Mucosa of stomach (tissue), 1 donor: ENCODE data around the gene LMX1A.

Experiments
- H3K27me3 ChIP-seq: one replicate; pipeline ENCODE4 v1.7.0; 2013; ENCODE audit warnings: mild to moderate bottlenecking, low read length; ENCODE audit not compliant: control insufficient read depth, insufficient read depth
- H3K36me3 ChIP-seq: one replicate; pipeline ENCODE4 v1.7.0; 2013; ENCODE audit warnings: low read length; ENCODE audit not compliant: control insufficient read depth, insufficient read depth
- H3K4me1 ChIP-seq: one replicate; pipeline ENCODE4 v1.7.0; 2013; ENCODE audit warnings: mild to moderate bottlenecking, low read length; ENCODE audit not compliant: control insufficient read depth, insufficient read depth
- H3K4me3 ChIP-seq: one replicate; pipeline ENCODE4 v1.7.0; 2013; ENCODE audit warnings: low read length
- H3K9ac ChIP-seq: one replicate; pipeline ENCODE4 v1.7.0; 2013; ENCODE audit warnings: mild to moderate bottlenecking, low read length, moderate library complexity
- H3K9me3 ChIP-seq: one replicate; pipeline ENCODE4 v1.7.0; 2013; ENCODE audit warnings: mild to moderate bottlenecking, low read length, moderate library complexity; ENCODE audit not compliant: control insufficient read depth
- donor health status: Pancreatic carcinoma.

The LMX1A gene

DNA sequence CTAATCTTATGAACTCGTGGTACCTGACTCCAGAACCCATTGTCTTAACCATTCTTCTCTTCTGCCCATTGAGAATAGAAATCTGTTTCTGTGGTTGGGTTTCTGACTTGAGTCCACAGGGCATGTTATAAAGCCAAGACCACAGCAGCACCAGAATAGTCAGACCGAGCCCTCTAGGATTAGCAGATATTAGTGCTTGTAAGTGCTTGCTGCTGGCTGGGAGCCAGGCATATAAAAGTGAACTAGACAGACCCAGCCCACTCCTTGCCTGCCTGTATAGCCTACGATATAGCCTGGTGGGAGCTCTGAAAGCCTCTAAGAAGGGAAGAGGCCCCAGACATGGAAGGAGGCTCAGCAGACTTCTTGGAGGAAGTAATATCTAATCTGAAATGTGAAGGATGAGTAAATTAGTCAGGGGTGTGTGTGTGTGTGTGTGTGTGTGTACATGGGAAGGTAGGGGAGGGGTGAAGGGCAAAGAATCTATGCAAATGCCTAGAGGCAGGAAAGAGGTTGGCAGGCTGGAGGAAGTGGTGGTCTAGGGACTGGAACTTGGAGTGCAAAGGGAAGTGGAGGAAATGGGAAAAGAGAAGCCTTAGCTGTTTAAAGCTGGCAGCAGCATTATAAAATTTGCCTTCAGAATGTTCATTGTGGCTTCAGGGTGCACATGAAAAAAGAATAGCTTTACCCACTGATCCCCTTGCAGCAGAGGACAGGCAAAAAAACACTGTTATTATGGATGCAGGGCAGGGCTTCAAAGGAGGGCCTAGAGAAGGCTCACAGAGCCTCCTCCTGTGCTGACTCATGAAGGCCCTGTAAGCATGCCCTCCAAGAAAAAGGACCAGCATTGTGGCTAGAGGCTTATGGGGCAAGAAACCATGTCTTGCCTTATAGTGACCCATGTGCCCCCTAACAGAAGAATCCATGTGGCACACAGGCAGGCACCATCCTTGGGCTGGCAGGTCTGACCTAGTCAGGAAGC is 169.2 kb downstream of the LMX1A start:
- H3K9ac ChIP-seq = no peak overlapping the region
- no peak overlapping the region for H3K4me3 ChIP-seq
- no peaks in the 10 kb centered on the region for H3K36me3 ChIP-seq
- H3K4me1 ChIP-seq = no peaks in the 10 kb centered on the region
- no peaks in the 10 kb centered on the region for H3K9me3 ChIP-seq
- H3K27me3 ChIP-seq = no peaks in the 10 kb centered on the region

GRCh38 chr1:165185161-165185889 is 171.2 kb downstream of the LMX1A start:
- Histone ChIP-seq H3K9ac (no peak overlapping the region), H3K36me3 (no peaks in the 10 kb centered on the region), H3K4me1 (no peaks in the 10 kb centered on the region), H3K4me3 (no peak overlapping the region), H3K27me3 (no peaks in the 10 kb centered on the region), H3K9me3 (no peaks in the 10 kb centered on the region)

DNA sequence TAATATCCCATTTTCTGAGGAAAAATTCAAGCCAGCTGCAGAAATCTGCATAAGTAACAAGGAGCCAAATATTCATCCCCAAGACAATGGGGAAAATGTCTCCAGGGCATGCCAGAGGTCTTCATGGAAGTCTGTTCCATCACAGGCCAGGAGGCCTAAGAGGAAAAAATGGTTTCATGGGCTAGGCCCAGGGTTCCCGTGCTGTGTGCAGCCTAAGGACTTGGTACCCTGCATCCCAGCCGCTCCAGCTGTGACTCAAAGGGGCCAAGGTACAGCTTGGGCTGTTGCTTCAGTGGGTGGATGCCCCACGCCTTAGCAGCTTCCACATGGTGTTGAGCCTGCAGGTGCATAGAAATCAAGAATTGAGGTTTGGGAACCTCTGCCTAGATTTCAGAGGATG is 173.5 kb downstream of the LMX1A start:
- no peaks in the 10 kb centered on the region for H3K4me1 ChIP-seq
- no peak overlapping the region for H3K9ac ChIP-seq
- no peaks in the 10 kb centered on the region for H3K36me3 ChIP-seq
- H3K9me3 ChIP-seq = no peaks in the 10 kb centered on the region
- no peaks in the 10 kb centered on the region for H3K27me3 ChIP-seq
- no peak overlapping the region for H3K4me3 ChIP-seq

GRCh38 chr1:165179306-165179705 is 177.2 kb downstream of the LMX1A start:
- no peaks in the 10 kb centered on the region for H3K4me1 ChIP-seq
- no peaks in the 10 kb centered on the region for H3K27me3 ChIP-seq
- no peak overlapping the region for H3K4me3 ChIP-seq
- no peaks in the 10 kb centered on the region for H3K9me3 ChIP-seq
- H3K36me3 ChIP-seq = no peaks in the 10 kb centered on the region
- H3K9ac ChIP-seq = no peak overlapping the region

DNA sequence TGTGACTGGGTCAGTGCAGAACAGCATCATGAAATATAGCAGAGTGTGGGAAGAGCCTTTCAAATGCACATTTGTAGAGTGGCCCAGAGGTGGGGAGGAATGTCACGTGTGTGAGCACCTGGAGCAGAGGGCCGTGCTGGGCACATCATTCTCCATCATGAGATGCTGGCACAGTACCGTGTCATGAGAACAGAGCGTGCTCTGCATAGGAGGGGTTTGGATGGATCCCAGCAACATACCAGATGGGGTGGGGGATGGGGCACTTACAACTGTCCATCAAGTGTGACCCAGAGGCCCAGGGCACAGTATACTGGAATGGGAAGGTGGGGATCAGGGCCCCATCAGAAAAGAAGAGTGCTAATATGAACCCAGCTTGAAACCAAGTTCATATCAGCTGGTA is 182.0 kb downstream of the LMX1A start:
- H3K9me3 ChIP-seq = no peaks in the 10 kb centered on the region
- no peak overlapping the region for H3K9ac ChIP-seq
- no peak overlapping the region for H3K4me3 ChIP-seq
- H3K4me1 ChIP-seq = no peaks in the 10 kb centered on the region
- H3K27me3 ChIP-seq = no peaks in the 10 kb centered on the region
- no peaks in the 10 kb centered on the region for H3K36me3 ChIP-seq

- Histone ChIP-seq H3K9ac (no peak overlapping the region), H3K27me3 (no peaks in the 10 kb centered on the region), H3K36me3 (no peaks in the 10 kb centered on the region), H3K4me3 (no peak overlapping the region), H3K9me3 (no peaks in the 10 kb centered on the region), H3K4me1 (no peaks in the 10 kb centered on the region)
These were observed 182.7 kb downstream of the LMX1A start for GRCh38 chr1:165173818-165174217.

DNA sequence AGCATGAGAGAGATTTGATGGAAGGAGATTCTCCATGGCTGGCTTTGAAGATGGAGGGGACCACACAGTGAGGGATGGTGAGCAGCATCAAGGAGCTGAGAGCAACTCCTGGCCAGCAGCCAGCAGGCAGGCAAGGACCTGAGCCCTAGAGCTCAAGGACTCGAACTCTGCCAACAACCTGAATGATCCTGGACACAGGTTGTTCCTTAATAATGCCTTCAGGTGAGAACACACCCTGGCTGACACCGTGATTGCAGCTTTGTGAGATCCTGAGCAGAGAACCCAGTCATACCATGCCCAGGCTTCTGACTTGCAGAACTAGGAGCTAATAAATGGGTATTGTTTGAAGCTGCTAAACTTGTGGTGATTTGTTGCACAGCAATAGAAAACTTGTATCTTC is 183.1 kb downstream of the LMX1A start:
- H3K27me3 ChIP-seq = no peaks in the 10 kb centered on the region
- H3K4me1 ChIP-seq = no peaks in the 10 kb centered on the region
- no peaks in the 10 kb centered on the region for H3K9me3 ChIP-seq
- H3K36me3 ChIP-seq = no peaks in the 10 kb centered on the region
- H3K4me3 ChIP-seq = no peak overlapping the region
- H3K9ac ChIP-seq = no peak overlapping the region

DNA sequence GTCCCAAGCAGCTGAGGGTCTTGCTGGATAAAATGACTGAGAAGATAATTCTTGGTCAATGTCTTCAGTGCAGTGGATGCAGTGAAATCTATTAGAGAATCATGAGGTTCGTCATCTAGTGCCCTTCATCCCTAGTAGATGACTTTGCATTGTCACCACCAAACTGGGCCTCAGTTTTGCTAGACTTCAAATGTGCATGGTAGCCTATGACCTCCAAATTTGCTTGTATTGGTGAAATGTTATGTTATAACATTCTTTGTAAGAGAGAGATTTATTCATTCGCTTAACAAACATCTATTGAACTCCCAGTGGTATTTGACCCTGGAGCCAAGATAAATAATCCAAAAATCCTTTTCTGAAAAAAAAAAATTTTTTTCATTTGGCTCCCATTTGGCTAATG is 183.8 kb downstream of the LMX1A start:
- Histone ChIP-seq H3K36me3 (no peaks in the 10 kb centered on the region), H3K9ac (no peak overlapping the region), H3K4me1 (no peaks in the 10 kb centered on the region), H3K9me3 (no peaks in the 10 kb centered on the region), H3K4me3 (no peak overlapping the region), H3K27me3 (no peaks in the 10 kb centered on the region)

- H3K4me3 ChIP-seq = no peak overlapping the region
These were observed 186.8 kb downstream of the LMX1A start for GRCh38 chr1:165169729-165170128.

DNA sequence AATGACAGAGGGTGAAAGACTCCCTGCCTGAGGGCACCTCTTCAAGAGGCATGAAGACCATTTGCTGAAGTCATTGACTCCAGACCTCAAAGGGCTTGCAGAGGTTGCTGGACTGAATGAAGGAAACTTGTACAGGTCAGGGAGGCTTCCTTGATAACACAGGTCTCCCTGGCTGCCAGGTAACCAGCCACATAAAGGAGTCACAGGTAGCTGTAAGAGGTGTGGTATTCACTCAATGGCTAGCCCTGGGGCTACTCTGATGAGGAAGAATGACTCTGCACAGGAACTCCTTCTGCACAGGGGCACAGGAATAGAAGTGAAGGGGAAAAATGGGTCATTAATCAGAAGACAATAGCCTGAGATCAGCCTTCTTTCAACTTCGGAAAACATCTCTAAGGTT is 187.5 kb downstream of the LMX1A start:
- no peak overlapping the region for H3K4me3 ChIP-seq
- no peaks in the 10 kb centered on the region for H3K36me3 ChIP-seq
- no peak overlapping the region for H3K9ac ChIP-seq
- H3K4me1 ChIP-seq = no peaks in the 10 kb centered on the region
- no peaks in the 10 kb centered on the region for H3K27me3 ChIP-seq
- H3K9me3 ChIP-seq = no peaks in the 10 kb centered on the region

More at GRCh38 chr1:165169729-165170128, 186.8 kb downstream of the LMX1A start:
- Histone ChIP-seq H3K27me3 (no peaks in the 10 kb centered on the region), H3K9ac (no peak overlapping the region), H3K36me3 (no peaks in the 10 kb centered on the region), H3K9me3 (no peaks in the 10 kb centered on the region), H3K4me1 (no peaks in the 10 kb centered on the region)

DNA sequence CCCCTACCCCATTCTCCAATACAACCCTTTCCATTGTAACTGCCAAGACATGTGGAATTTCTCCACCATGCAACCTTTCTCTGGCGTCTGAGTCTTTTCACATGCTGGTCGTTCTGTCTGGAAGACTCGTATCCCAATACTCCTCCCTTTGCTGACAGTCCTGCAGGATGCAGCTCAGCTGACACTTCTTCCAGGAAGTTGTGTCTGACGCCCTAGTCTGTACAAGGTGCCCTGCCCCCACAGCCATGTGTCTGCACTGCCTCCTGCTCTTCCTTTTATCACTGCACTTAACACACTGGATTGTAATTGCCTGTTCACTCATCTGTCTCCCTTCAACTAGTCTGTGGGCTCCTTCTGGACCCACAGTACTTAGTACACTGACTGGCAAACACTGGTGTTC is 188.0 kb downstream of the LMX1A start:
- Histone ChIP-seq H3K9me3 (no peaks in the 10 kb centered on the region), H3K9ac (no peak overlapping the region), H3K27me3 (no peaks in the 10 kb centered on the region), H3K4me3 (no peak overlapping the region), H3K4me1 (no peaks in the 10 kb centered on the region), H3K36me3 (no peaks in the 10 kb centered on the region)

DNA sequence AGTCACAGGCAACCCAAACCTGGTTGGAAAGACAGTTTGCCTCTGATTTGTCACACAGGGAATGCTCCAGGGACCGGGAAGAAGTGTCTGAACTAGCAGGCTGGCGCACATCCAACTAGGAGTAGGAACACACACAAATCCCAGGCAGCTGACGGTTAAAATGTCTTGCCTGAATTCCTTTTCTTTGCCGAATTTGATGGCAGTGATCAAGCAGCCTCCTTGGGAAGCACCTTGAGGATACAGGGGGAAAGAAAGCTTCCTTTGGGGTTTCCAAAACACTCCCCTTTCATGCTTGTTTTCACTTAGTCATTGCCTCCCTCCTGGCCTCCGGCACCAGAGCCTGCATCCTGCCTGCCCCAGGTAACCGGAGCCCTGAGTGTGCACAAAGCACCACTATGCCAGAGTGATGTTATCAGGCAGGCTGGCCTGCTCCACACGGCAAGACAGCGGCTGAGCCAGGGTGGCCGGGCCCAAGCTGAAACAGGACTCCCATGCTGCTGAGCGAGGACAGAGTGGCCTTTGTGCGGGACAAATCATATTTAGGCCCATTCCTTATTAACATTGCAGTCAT is 193.8 kb downstream of the LMX1A start:
- no peaks in the 10 kb centered on the region for H3K27me3 ChIP-seq
- no peaks in the 10 kb centered on the region for H3K9me3 ChIP-seq
- no peaks in the 10 kb centered on the region for H3K4me1 ChIP-seq
- H3K36me3 ChIP-seq = no peaks in the 10 kb centered on the region
- no peak overlapping the region for H3K4me3 ChIP-seq
- H3K9ac ChIP-seq = no peak overlapping the region
